Smooth muscle cell (in vitro differentiated cells): ENCODE results near the gene ERO1B. TPM values are rescaled to one million over a fixed set of nuclear protein-coding genes. Genes with fewer than 3 reads are reported as not detected.

ENCODE experiments used
- DNase-seq: peaks from one replicate; lab custom pipeline; 2025; ENCODE audit not compliant: unreplicated experiment; lab: John Stamatoyannopoulos, UW
- H2AFZ ChIP-seq: fragments of 200-600 bp; sonication (generic); 2 replicates; pipeline ENCODE4 v1.6.0; 2016; ENCODE audit warnings: antibody characterized with exemption, low read depth, mild to moderate bottlenecking
- H3F3A ChIP-seq: fragments of 200-600 bp; sonication (generic); 2 replicates; pipeline ENCODE4 v1.6.0; 2017; ENCODE audit warnings: antibody characterized with exemption, low read depth
- H3K27ac ChIP-seq: fragments of 200-600 bp; sonication (generic); 2 replicates; pipeline ENCODE4 v1.5.1; 2016; ENCODE audit warnings: low read depth, mild to moderate bottlenecking
- H3K27me3 ChIP-seq: fragments of 200-600 bp; sonication (generic); 2 replicates; pipeline ENCODE4 v1.6.1; 2016; ENCODE audit warnings: low read depth, mild to moderate bottlenecking
- H3K36me3 ChIP-seq: fragments of 200-600 bp; sonication (generic); 2 replicates; pipeline ENCODE4 v1.5.1; 2016; ENCODE audit warnings: low read depth
- H3K4me1 ChIP-seq: fragments of 200-600 bp; sonication (generic); 2 replicates; pipeline ENCODE4 v1.5.1; 2016; ENCODE audit warnings: low read depth
- H3K4me2 ChIP-seq: fragments of 200-600 bp; sonication (generic); 2 replicates; pipeline ENCODE4 v1.6.0; 2016; ENCODE audit warnings: mild to moderate bottlenecking
- H3K4me3 ChIP-seq: fragments of 200-600 bp; sonication (generic); 2 replicates; pipeline ENCODE4 v1.5.1; 2016; ENCODE audit warnings: mild to moderate bottlenecking
- H3K79me2 ChIP-seq: fragments of 200-600 bp; sonication (generic); 2 replicates; pipeline ENCODE4 v1.6.0; 2016; ENCODE audit warnings: low read depth, mild to moderate bottlenecking
- H3K9ac ChIP-seq: fragments of 200-600 bp; sonication (generic); 2 replicates; pipeline ENCODE4 v1.6.0; 2016; ENCODE audit warnings: low read depth
- H3K9me3 ChIP-seq: fragments of 200-600 bp; sonication (generic); replicated peaks from 2 replicates; pipeline ENCODE4 v1.5.1; 2016; ENCODE audit warnings: low read depth
- H4K20me1 ChIP-seq: fragments of 200-600 bp; sonication (generic); 2 replicates; pipeline ENCODE4 v1.6.0; 2016; ENCODE audit warnings: low read depth
- CTCF ChIP-seq: fragments of 200-600 bp; sonication (generic); IDR thresholded peaks from 2 replicates; pipeline ENCODE4 v1.5.1; 2017; ENCODE audit warnings: borderline replicate concordance, mild to moderate bottlenecking, antibody characterized with exemption; ENCODE audit not compliant: insufficient read depth, poor library complexity, severe bottlenecking
- WGBS: methylation state at CpG from one replicate; pipeline ENCODE4 v1.1.7; 2016; ENCODE audit warnings: low lambda C conversion rate; 5-methylcytosine and 5-hydroxymethylcytosine counted together
- polyA plus RNA-seq: library from polyadenylated mRNA; unstranded; fragments of >200 nt; fragmentation: Nextera tagmentation; extraction: Ambion mirVana; gene quantifications from 2 replicates; pipeline ENCODE4 v1.2.1, GENCODE V29; 2016
- small RNA-seq: library from RNA; depleted of rRNA; stranded (forward); fragments of <200 nt; gene quantifications from one replicate; pipeline ENCODE3, GENCODE V24; 2014
- total RNA-seq: library from RNA; depleted of rRNA; stranded (reverse); fragments of >200 nt; gene quantifications from 2 replicates; pipeline ENCODE4 v1.2.3, GENCODE V29; 2014

Gene ERO1B
- total and polyA plus RNA-seq, 2 experiments from 2014 or later = 1.3 to 1.9 TPM

- 97% methylated on average over 6 of the region's 6 CpGs for WGBS
These were observed 115.7 kb downstream of the ERO1B start for GRCh38 chr1:236166041-236166440.

More at GRCh38 chr1:236166041-236166440, 115.7 kb downstream of the ERO1B start:
- Histone ChIP-seq H3K4me2 (no peak overlapping the region), H3K4me3 (no peak overlapping the region), H4K20me1 (no peaks in the 10 kb centered on the region), H2AFZ (no peak overlapping the region), H3K79me2 (no peaks in the 10 kb centered on the region), H3K36me3 (no peaks in the 10 kb centered on the region), H3K9ac (no peak overlapping the region), H3K9me3 (peaks cover 9% of the 10 kb centered on the region), H3F3A (no peaks in the 10 kb centered on the region), H3K27me3 (no peaks in the 10 kb centered on the region), H3K4me1 (no peaks in the 10 kb centered on the region), H3K27ac (no peak overlapping the region)
- no peak for TF ChIP-seq CTCF
- no peak for DNase-seq

Small RNA genes lying within 50 kb of the gene (small RNA-seq; reads per million reads assigned to genes)
- 1.3 reads per million, percentile 36 among the genes with 10 or more reads in this experiment for gene RNU2-70P

Other genes starting within 250 kb of the ERO1B start
- gene NID1, start 216.9 kb downstream of the ERO1B start, total RNA-seq = 52.9 and 62.9 TPM in 2 replicates
- 45.0 and 74.1 TPM in 2 replicates for gene NID1, start 216.9 kb downstream of the ERO1B start, polyA plus RNA-seq
- 17.7 and 19.8 TPM in 2 replicates for gene GPR137B, start 139.4 kb downstream of the ERO1B start, total RNA-seq
- 14.0 and 16.2 TPM in 2 replicates for gene GPR137B, start 139.4 kb downstream of the ERO1B start, polyA plus RNA-seq
- gene EDARADD, start 112.3 kb upstream of the ERO1B start, total RNA-seq = 5.8 and 6.0 TPM in 2 replicates
- 4.3 and 7.7 TPM in 2 replicates for gene EDARADD, start 112.3 kb upstream of the ERO1B start, polyA plus RNA-seq
- gene LGALS8, start 242.0 kb upstream of the ERO1B start, total RNA-seq = 38.7 and 72.2 TPM in 2 replicates
- gene LGALS8, start 242.0 kb upstream of the ERO1B start, polyA plus RNA-seq = 25.7 and 26.0 TPM in 2 replicates